ENCODE results near the gene CLPTM1L.

- TF ChIP-seq POLR2A (IDR thresholded peaks at IDR 0.05): peak; percentile 77 to 80
- peak in 1 of 3 donors; percentile 64 for TF ChIP-seq POLR2AphosphoS5 (IDR thresholded peaks at IDR 0.05)
- no peak for TF ChIP-seq EP300 (IDR thresholded peaks at IDR 0.05)
Measured at GRCh38 chr5:1344975-1345838, at the start of gene CLPTM1L.

Data from suprapubic skin (tissue), 4 donors.